ENCODE data around the gene ZBTB22.

The ZBTB22 gene

DNA sequence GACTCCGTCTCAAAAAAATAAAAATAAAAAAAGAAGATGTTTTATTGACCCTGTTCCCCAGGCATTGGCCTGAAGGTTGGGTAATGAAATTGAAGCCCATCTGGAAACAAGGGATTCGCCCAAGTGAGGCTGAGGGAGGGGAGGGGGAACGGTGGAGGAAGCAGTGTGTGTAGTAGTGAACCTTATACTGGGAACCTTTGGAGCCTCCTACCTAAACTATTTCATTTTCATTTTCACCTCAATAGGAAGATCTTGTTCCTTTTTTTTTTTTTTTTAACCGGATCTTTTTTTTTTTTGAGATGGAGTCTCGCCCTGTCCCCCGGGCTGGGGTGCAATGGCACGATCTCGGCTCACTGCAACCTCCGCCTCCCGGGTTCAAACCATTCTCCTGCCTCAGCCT lies 13.2 kb upstream of the ZBTB22 start:
- DNase-seq (ENCODE audit: low read depth in 3 of 3, low spot score in 1 of 3): no peak

DNA sequence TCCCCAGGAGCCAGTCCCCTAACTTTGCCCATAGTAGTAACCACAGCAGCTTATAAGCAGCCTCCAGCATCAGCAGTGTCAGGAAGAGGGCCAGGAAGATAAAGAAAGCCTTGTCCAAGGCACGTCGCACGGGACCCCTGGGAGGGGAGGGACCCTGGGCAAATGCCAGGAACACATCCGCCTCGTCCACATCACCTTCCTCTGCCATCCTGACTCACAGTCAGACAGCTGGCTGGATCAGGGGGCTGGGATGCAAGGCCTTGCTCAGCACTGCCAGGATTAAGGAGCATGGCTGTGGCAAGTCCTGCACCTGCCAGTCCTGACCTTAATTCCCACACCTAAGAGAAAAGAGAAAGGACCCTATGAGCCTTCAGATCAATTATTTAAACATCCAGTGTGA lies 11.5 kb upstream of the ZBTB22 start:
- DNase-seq (ENCODE audit: low read depth in 3 of 3, low spot score in 1 of 3): no peak

DNA sequence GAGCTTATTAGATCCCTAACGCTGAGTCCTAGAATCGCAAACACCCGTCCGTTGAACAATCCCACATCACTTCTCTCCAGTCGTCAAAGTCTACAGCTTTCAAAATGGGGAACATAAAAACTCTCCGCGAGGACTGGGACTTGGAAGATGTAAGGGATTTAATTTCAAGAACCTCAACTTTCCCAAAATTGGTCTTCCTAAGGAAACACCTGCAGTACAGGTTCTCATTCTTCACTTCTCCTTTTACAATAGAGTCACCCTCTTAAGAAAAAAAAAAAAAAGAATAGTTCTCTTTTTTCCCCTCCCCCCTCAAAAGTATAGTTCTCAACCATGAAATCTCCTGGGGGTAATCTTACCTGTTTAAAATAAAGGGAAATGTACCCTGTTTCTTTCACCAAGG lies 6.6 kb upstream of the ZBTB22 start:
- DNase-seq (ENCODE audit: low read depth in 3 of 3, low spot score in 1 of 3): no peak

DNA sequence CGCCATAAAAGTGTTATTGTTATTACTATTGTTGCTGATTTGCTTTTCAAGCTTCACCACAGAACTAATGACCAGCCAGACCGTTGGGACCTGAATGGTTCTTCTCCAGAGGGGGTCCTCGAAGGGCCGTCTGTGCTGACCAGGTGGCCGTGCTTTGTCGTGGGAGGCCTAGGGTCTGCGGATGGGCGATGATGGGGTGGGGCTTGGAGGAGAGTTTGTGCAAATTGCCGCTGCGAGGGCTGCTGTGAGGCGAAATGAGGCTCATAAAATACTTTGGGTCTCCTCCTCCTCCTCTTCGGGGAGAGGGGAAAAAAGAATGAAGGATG lies 6.0 kb upstream of the ZBTB22 start:
- no peak for DNase-seq (ENCODE audit: low read depth in 3 of 3, low spot score in 1 of 3)

DNA sequence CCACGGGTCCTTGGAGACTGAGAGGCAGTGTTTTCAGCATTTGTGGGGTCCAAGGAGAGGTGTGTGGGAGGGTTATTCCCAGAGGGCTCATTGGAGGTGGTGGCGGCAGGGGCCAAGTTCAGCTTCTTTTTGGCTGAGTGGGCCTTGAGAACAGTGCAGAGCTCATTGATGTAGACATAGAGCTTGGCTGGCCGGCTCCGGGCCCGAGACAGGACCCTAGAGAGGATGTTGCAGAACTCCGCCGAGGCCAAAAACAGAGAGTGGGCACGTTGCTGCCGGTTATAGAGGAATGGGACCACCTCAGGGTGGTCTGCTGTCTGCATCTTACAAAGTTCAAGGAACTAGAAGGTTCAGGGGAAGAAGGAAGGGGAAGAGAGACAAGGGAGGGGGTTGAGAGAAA lies 3.7 kb upstream of the ZBTB22 start:
- DNase-seq (ENCODE audit: low read depth in 3 of 3, low spot score in 1 of 3): no peak

DNA sequence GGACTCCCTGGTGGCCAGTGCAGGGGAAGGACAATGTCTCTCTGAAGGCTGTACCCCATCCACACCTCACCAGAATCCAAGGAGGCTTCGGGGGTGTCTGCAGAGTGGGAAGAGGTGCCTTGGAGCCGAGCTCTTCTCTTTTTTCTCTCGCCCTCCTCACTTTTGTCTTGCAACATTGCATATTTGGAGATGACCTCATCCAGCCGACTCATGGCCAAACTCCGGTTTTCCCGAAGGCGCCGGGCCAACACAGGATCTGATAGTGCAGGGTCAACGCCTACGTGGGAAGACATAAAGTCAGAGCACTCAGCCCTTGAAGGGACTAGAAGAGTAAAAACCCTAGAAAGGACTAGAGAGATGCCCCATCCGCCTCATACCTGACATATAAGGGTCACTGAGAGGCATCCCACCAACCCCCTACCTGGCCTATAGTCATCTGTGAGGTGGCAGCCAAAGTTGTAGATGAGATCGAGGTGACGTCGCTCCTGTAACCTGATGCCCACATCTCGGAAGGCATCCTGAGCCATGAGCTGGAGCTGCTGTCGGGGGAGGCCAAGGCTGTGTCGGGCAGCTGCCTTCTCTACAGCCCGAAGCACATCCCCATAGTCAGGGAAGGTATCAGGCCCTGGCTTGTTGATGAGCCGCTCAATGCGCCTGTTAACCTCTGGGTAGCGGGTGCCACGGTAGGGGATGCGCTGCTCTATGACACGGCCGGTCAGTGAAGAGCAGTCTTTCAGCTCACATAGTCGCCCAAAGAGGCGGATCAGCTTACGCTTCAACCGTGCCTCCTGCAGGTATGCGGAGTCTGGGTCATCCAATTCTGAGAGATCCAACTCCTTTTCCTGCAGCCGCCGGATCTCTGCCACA lies 3.0 kb upstream of the ZBTB22 start:
- DNase-seq (ENCODE audit: low read depth in 3 of 3, low spot score in 1 of 3): no peak

DNA sequence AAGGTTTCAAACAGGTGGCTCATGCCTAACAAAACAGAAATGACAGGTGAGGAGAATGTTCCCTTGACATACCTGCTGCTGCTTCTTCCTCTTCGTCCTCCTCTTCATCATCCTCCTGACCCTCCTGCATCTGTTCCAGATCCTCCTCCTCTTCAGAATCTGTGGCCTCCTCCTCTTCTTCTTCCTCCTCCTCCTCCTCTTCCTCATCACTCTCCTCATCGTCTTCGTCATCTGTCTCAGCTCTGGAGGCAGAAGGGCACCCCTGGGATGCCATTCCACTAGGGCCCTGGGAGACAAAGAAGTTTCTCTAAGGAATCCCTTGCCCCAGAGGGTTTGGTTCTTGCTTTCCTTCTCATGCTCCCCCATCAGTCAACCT lies 2.4 kb upstream of the ZBTB22 start:
- DNase-seq (ENCODE audit: low read depth in 3 of 3, low spot score in 1 of 3): no peak

DNA sequence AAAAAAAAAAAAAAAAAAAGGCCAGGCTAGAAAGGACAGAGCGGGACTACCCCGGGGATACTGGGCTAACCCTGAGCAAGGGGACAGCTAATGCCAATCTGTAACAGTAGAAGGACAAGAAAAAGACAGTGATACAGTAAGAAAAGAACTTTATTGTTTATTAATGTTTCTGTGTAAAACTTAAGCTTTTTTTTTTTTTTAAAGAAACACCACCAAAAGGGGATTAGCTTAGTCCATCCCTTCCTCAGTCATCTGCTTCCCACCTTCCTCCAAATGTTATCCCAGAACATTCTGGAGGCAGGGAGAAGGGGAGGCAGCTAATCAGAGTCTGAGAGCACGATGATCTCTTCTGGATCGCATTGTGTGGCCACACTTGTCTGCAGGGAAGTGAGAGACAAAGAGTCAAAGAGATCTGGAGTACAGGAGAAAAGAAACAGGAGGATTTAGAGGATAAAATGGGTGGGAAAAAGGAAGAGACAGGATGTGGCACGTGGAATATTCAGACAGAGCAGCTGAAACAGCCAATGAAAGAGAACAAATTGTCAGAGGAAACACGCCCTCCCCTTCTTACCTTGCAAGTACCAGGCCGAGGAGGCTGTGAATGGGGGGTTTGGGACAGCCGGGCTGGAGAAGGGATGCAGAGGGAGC lies 1.0 kb upstream of the ZBTB22 start:
- DNase-seq (ENCODE audit: low read depth in 3 of 3, low spot score in 1 of 3): no peak

DNA sequence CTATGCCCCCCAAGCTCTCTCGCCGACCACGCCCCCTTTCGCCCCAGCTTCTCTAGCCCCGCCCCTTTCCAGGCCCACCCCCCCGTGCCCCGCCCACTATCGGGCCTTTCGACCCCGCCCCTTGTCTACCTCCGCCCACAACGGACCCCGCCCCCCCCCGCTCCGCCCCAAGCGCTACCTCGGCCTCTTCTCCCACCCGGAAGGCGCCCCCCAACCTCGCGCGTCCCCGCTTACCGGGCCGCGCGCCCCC lies 200 bp downstream of the ZBTB22 start:
- no peak for DNase-seq (ENCODE audit: low read depth in 3 of 3, low spot score in 1 of 3)

DNA sequence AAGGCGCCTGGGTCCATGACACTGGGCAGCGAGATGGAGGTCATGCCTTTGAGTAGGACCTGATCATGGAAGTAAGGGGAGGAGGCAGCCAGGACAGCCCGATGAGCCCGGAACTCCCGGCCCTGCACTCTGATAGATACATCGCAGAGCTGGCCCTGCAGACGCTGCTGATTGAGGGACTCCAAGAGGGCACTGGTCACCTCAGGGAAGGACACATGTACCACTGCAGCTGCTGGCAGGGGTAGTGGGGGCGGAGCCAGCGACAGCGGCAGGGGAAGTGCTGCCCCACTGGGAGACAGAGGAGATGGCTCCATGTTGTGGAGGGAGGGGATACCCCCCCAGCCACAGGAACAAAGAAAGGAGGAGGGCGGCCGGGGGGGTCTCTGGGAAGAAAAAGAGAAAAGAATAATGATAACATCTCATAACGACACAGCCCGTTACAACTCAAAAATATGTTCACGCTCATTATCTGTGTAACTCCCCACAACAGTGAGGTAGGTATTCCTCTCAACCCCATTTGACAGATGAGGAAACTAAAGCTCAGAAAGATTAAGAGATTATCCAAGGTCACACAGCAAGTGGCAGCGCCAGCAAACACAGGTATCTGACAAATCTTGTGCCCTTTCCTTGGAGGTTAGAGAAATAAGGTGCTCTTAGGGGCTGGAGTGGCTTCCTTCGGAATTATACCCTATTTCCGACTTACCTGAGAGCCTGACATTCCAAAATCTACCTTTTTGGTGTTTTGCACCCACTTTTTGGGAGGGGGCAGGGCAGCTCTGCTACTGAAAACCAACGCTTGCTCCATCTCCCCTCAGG lies 733 bp downstream of the ZBTB22 start:
- DNase-seq (ENCODE audit: low read depth in 3 of 3, low spot score in 1 of 3): no peak

DNA sequence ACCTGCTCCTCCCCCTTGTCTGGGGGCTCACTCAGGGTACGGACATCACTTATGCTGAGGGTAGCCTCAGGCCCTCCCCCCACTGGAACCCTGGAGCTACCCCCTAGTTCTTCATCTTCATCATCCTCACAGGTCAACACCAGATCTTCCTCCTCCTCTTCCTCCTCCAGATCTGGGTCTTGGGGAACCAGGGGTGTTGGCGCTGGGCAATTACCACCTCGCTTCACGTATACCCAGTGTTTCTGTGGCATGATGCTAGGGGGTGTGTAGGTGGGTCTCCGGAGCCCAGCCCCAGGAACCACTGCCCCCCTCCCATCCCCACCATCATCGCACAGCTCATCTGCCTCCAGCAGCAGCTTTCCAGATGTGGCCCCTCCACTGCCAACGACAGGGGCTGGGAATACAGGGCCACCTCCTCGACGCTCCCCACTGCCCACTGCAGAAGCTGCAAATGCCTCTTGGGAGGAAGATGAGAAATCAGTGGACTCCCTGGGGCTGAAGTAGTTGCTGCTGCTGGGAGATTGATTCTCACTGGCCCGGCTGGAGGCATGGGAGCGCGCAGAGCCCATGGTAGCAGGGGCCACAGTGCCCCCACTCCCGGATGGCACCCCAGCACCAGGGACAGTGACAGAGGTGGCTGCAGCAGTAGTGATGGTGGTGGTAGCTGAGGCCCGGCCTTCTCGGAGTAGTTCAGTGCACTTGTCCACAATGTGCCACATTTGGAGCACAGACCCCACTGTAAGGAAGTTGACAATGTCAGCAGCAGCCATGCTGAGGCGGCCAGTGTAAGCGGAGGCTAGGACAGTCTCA lies 1.5 kb downstream of the ZBTB22 start:
- DNase-seq (ENCODE audit: low read depth in 3 of 3, low spot score in 1 of 3): no peak

DNA sequence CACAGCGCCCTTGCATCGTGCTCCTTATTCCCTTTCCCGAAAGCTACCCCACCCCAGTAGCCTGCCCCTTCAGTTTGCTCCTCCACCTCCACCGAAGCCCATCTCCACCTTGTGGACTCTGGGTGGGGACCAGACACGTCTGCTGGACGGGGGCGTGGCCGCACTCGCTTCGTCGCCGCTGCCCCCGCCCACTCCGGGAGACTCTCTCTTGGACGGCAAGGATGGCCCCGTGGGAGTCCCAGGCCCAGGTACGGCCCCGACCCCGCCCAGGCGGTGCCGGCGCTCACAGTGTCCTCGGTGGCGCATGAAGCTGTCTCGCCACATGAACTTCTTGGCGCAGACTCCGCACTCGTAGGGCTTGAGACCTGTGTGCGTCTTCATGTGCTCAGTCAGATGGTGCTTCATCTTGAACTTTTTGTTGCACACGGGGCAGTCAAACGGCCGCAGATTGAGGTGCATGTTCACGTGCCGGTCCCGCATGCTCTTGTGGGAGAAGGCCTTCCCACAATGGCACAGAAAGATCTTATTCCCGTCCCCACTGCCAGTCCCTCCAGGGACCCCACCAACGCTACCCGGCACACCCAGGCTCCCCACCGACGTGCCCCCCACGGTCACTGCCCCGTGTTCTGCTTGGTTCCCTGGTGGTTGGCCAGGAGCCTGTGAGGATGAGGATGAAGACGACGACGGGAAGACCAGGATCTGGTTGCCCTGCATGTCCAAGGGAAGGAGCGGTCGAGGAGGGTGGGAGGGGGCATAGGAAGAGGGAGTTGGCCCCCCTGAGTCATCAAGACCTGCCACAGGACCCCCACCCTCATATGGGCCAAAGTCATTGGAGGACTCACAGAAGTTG lies 2.4 kb downstream of the ZBTB22 start:
- DNase-seq (ENCODE audit: low read depth in 3 of 3, low spot score in 1 of 3): no peak

DNA sequence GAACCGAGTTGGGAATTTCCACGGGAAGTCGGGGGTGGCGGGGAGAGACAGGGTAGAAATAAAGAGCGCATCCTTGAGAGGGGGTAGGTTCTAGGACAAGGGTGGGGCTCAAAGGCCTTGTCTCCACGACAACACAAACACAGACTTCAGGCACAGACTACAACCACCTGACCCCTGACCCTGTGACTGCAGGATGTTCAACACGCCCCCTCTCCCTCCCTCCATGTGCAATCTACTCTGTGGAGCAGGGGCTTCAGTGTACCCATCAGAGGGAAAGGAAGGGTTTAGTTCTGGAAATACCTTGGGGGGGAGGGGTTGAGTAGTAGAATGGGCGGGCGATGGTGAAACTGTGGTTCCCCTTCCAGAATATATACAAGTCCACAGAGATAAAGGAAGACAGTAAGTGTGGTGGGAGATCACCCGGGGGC lies 3.0 kb downstream of the ZBTB22 start:
- peak in 2 of 3 donors; percentile 41 to 50 for DNase-seq (ENCODE audit: low read depth in 3 of 3, low spot score in 1 of 3)

DNA sequence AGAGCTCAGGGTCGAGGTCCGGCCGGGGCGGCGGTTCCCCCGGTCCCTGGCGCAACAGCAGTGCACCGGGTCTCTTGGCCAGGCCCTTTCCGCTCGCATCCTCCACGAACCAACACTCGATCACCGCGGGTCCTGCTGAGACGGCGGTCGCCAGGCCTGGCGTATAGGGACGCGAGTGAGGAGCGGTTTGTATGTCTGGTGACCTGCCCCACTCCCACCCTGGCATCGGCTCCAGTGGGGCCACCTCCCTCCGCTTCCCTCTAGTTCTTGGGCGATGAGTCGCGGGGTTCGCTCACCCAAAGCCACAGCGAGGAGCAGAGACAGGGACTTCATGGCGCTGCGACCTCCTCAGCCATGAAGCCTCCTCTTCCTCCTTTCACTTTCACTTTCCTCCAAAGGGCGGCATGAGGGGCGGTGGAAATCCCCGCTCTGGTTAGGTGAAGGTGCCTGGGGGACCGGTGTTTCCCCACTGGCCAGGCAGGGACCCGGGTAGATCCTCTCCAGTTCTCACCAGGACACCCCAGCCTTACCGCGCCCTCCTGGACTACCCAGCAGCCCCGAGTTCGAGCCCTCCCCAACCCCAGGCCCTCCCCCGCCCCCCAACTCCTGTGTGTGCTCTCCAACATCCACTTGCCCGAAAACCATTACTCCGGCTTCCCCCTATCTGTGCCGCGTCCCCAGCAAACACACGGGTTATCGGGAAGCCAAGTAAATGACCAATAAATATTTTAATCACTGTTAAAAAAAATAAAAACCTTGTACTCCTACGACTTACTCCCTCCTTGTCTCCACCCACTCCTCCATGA lies 3.6 kb downstream of the ZBTB22 start, which contains the start of gene TAPBP:
TAPBP (minus strand) TSS at position 370 of the 806 bp plus-strand sequence; CDS start at position 333, 37 bp downstream.
- peak; percentile 67 to 73 (median 72) for DNase-seq (ENCODE audit: low read depth in 3 of 3, low spot score in 1 of 3)

DNA sequence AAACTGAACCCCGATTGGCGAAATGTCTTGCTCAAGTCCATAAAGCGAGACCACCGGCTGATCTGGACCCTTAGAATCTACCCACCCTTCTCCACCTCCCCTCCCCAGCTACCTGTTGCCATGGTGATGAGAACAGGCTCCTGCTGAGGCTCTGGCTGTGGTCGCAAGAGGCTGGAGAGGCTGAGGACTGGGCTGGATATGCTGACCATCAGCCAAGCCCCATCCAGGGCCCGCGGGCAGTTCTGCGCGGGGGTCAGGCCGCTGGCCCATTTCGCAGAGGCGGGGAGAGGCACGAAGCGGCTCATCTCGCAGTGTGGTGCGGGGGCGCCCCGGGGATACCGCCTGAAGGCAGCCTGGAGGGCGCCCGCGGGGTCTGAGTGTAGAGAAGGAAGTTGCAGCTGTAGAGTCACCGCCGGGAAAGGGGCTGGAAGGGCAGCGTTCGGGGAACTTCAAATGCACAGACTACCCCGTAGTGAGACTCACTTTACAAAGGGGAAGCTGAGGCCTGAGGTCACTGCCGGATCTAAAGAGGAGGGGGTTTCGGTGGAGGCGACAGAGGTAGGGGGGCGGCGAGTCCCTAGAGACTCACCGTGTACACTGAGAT lies 4.3 kb downstream of the ZBTB22 start:
- no peak for DNase-seq (ENCODE audit: low read depth in 3 of 3, low spot score in 1 of 3)

DNA sequence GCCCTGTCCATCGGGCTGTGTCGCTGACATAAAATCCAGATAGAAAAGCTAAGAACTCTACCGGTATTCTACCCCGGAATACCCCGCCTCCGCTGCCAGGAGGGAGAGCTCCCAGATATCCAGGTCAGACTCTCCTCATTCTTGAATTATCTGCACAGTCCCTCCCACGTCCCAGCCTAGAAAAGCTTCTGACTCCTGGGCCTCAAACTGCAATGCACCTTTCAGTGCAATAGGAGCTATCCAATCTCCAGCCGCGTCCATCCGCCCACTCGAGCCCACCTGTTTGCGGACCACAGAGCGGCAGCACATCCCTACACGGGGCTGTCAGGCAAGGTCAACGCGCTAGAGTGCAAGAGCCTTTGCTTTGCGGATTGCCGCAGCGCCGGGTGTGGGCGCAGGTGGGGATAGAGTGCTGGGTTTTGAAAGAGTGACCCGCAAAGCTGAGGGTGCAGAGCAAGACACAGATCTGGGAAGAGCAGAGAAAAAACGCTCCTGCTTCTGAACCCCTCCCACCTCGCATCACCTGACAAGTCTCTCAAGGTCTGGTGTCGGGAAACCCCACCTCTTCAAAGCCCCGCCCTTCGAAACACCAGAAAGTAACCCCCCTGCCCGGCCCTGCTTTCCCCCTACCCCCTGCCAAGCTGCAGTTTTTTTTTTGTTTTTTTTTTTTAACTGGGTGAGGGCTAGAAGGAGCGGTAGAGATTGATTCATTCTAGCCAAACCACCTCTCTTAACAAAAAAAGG lies 5.0 kb downstream of the ZBTB22 start:
- DNase-seq (ENCODE audit: low read depth in 3 of 3, low spot score in 1 of 3): peak; percentile 65 to 73 (median 68)

DNA sequence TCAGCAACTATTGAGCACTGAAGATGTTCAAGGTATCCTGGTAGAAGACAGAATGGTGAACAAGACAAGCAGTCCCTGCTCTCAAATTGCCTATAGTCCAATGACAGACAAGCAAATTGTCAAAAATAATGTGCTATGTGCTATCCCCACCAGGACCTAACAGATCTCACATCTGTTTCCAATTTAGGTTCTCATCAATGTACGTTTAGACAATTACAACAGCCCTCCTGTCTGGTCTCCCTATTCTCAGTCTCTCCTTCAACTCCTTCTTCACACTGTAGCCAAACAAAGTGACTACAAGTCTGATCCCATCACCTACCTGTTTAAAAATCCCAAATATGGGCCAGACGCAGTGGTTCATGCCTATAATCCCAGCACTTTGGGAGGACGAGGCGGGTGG lies 11.2 kb downstream of the ZBTB22 start:
- no peak for DNase-seq (ENCODE audit: low read depth in 3 of 3, low spot score in 1 of 3)

DNA sequence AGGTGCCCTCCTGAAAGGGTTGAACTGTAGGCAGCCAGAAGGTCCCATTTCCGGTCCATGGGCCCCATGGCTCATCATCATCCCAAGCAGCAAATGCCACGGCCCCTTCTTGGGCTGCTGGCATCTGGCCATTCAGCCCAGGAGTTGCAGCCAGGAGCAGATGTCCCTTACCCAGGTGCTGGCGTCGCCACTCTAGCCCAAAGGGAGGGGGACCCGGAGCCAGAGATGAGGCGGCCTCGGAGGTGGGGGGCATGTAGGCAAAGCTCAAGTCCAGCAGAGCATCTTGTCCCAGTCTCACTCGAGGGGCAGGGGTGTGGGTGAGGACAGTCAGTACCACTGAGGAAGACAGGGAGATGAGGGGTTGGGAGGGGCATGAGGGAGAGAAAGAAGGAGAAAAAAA lies 12.5 kb downstream of the ZBTB22 start:
- no peak for DNase-seq (ENCODE audit: low read depth in 3 of 3, low spot score in 1 of 3)

DNA sequence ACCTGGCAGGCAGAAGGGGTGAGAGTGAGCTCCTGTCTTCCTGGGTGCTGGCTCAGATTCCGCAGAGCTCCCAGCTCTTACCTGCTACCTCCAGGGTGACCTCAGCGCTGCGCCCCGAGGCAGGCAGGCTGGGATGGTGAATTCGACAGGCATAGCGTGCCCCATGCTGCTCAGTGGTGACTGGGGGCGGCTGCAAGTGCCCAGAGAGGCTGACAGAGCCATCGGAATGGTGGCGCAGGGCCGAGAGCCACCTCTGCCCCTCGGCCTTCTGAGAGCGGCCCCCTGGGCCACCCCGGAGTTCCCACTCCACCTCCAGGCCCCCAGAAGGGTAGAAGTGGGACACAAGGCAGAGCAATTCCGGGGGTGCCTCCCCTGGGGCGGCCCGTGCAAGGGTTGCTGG lies 13.3 kb downstream of the ZBTB22 start:
- no peak for DNase-seq (ENCODE audit: low read depth in 3 of 3, low spot score in 1 of 3)

Measured in stimulated activated CD4-positive, alpha-beta T cell treated with anti-CD3 and anti-CD28 coated beads, TNF-alpha, amount 100 ng/mL, for 1 hour (primary cell).